Mammary epithelial cell (primary cell): ENCODE results near the gene CTU2.

Source experiments
- EZH2 ChIP-seq: IDR thresholded peaks from 2 replicates; pipeline ENCODE4 v1.6.1; 2012; ENCODE audit warnings: low read length, inconsistent platforms, borderline replicate concordance
- TF ChIP-seq, protein P1 (sequence below), 2 donors: IDR thresholded peaks in 1 of 2; conservative IDR thresholded peaks in 1 of 2; 2 replicates each; pipeline ENCODE4 v1.5.1; 2011 to 2012; ENCODE audit warnings: inconsistent platforms in 2 of 2, low read length in 2 of 2, mild to moderate bottlenecking in 2 of 2, control low read depth in 1 of 2, low read depth in 1 of 2; ENCODE audit not compliant: insufficient read depth in 1 of 2; ENCODE audit errors: extremely low read depth in 1 of 2

- TF ChIP-seq, protein P1, sequence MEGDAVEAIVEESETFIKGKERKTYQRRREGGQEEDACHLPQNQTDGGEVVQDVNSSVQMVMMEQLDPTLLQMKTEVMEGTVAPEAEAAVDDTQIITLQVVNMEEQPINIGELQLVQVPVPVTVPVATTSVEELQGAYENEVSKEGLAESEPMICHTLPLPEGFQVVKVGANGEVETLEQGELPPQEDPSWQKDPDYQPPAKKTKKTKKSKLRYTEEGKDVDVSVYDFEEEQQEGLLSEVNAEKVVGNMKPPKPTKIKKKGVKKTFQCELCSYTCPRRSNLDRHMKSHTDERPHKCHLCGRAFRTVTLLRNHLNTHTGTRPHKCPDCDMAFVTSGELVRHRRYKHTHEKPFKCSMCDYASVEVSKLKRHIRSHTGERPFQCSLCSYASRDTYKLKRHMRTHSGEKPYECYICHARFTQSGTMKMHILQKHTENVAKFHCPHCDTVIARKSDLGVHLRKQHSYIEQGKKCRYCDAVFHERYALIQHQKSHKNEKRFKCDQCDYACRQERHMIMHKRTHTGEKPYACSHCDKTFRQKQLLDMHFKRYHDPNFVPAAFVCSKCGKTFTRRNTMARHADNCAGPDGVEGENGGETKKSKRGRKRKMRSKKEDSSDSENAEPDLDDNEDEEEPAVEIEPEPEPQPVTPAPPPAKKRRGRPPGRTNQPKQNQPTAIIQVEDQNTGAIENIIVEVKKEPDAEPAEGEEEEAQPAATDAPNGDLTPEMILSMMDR (conservative IDR thresholded peaks at IDR 0.05 in 1 of 2, IDR thresholded peaks at IDR 0.05 in 1 of 2; ENCODE audit: extremely low read depth in 1 of 2, insufficient read depth in 1 of 2, low read depth in 1 of 2, low read length in 2 of 2) = peak; percentile 45 to 51
- no peak for TF ChIP-seq EZH2
Measured at GRCh38 chr16:88747588-88748301, 41.4 kb downstream of the CTU2 start.
